TTC549 (cell line): Measurements from ENCODE around the gene TMEM238L.

ENCODE experiments used
- FAIRE-seq: peaks from 2 replicates; lab custom pipeline; 2012; peaks lifted over from hg19 to GRCh38; lab: Jason Lieb, UNC

Gene TMEM238L

DNA sequence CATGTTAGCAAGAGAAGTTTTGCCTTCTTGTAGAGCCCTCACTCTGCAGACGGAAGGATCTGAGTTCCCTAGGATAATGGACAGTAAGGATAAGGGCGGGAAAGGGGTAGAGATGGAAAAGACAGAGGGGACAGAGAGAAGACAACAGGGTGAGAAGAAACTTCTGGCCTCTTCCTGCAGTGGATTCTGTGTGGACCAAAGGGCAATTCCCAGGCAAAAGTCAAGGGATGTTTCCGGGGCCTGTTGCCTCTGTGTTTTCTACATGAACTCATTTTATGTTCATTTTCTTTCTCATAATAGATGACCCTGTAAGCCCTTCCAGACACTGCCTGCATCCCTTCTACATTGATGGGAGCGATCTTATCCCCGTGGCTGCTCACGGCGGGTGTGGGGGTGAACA, 647 bp upstream of the TMEM238L start:
- no peak for FAIRE-seq

DNA sequence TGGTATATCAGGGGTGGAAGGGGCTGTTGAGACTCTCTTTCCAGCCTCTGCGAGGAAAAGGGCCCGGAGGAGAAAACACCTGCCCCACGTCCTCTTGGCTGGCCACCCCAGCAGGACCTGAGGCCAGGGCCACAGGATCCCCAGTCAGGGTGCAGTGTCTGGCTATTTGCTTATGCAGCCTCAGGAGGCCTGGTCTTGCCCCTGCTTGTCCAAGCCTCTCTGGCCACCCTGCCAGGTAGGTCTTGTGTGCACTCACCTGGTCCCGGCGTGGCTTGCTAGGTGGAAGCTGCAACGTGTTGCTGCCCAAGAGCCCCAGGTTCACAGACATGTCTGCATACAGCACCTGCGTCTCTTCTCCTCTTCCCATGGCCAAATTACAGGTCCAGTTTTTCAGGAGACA, 549 bp downstream of the TMEM238L start:
- FAIRE-seq: no peak

DNA sequence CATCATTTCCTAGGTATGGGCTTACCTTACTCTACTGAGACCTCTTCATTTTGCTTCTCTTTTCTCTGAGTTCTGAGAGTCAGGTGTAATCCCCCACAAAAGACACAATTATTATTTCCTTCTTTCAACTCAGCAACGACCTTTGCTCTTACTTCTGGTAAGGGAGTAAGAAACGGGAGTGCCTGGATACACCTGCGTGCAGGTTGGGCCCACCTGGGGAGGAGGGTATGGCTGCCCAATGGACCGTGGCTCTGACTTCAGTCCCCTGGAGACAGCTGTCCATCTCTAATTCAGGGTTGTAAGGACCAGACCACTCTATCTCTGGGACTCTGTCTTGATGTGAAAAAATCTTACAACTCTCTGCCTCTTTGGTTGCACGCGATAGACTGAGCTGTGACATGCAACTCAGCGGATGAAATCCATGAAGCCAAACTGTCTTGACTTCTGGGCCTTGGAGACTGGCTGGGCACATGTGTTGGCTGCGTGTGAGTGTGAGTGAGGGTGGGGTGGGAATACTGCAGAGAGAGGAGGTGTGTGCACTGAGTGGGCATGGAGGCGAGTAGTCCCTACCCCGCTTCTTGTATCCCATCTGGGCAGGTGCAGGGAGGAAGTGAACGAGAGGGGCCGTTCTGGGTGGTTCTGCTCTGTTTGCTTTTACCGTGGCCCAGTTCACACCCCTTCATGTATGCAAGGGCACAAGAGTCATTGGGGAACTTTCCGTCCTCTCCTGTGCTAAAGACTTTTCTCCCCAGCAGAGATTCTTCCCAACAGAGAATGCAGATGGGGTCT, 1.2 kb downstream of the TMEM238L start:
- FAIRE-seq: no peak

DNA sequence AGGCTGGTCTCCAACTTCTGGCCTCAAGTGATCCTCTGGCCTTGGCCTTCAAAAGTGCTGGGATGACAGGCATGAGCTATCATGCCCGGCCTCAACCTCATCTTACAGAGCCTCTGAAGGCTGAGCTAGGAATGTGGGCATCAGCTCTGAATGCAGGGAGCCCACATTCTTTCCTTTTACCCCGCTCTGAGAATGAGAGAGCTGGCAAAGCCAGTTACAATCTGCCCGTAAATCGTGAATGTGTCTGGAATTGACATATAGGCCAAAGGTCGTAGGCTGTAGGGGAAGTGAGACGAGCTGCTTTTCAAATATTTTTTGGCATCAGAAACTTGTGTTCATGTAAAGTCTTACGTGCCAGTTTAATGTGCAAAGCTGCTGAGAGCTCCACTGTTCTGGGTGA, 4.5 kb downstream of the TMEM238L start:
- no peak for FAIRE-seq

DNA sequence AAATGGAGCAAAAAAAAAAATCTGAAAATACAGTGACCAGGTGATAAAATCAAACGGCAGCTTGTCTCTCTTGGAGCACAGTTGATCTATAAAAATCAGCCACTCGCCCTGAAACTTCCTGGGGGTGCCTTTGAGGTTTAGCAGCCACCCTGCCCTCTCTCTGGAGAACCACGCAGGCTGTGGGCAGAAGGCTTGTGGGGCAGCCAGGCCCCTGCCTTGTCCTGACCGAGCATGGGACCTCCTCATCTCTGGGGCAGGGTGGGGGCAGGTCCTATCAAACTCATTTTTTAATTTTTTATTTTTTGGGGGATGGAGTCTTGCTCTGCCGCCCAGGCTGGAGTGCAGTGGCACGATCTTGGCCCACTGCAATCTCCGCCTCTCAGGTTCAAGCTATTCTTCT, 5.0 kb downstream of the TMEM238L start:
- FAIRE-seq: no peak

DNA sequence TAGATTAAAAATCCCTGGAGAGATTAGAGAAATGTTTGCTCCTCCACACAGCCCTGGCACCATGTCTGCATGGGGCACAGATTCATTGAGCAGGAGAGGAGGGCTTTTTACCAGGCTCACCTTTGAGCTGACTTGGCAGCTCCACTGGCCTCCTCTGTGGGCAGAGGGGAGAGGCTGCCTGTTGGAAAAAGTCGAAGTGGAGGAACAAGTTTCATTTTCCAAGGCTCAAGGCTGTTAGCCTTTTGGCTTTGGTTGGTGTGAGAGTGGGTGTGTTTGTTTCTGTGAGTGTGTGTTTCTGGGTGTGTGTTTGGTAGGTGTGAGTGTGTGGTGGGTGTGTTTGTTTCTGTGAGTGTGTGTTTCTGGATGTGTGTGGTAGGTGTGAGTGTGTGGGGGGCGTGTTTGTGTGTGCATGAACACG, 5.6 kb downstream of the TMEM238L start:
- no peak for FAIRE-seq

DNA sequence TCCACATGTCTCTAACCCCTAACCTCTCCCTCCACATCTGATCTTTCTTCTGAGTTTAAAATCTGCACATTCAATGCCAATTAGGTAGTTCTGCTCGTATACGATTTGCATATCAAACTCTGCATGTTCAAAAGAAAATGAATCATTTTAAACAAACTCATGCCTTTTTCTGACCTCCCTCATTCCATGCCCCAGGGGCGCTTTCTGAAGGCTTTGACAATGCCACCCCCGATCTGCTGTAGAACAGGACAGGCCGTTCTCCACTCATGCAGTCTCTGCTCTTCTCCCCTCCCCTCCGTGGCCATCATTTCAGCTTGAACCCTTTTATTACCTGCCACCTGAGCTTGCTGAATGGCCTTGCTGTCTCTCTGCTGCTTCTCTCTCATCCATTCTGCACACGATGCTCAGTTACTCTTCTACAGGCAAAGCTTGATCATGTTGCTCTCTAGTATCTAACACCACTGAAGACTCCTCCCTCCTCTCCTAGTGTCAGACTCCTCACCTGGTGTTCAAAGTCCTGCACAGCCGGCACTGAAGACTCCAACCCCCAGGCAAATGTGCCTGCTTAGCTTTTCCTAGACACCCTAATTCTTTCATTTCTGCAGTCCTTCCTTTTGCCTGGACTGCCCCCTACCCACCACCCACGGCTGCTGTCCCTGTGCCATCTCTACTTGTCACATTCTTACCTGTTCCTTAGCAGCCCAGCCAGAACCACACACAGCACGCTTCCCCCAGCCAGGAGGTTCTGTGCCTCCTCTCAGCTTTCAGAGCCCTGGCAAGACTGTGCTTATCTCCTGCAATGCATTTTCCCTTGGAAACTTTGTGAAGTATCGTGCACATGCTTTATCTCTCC, 6.2 kb downstream of the TMEM238L start:
- no peak for FAIRE-seq

DNA sequence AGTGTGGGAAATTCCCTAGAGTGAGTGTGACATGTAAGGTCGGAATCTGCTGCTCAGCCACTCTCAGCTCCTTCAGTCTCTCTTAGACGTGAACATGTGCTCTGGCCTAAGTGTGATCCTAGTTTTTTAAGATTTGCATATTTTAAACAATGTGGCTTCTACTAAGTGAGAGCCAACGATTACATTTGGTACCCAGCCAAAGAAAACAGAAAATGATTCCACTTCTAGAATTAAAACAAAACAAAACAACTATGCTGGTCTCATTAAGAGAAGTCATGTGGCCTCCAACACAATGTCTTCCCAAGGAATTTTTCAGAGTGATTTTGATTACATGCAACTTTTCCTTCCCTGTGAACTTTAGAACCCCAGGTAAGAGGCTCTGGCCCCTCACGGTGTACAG, 10.1 kb downstream of the TMEM238L start:
- FAIRE-seq: no peak

DNA sequence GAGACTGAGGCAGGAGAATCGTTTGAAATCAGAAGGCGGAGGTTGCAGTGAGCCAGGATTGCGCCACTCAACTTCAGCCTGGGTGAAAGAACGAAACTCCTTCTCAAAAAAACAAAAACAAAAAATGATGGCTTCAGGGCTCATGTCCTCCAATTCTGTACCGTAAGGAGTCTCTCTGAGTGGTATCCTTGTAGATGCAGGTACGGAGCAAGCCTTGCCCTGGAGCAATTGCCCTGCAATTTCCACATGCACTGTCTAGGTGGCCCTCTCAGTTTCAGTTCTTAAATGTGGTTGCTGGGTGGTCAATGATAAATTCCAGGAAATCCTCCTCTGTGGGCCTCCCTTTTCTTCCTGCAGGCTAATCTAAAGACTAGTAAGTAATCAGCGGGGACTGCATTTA, 10.6 kb downstream of the TMEM238L start:
- FAIRE-seq: no peak

DNA sequence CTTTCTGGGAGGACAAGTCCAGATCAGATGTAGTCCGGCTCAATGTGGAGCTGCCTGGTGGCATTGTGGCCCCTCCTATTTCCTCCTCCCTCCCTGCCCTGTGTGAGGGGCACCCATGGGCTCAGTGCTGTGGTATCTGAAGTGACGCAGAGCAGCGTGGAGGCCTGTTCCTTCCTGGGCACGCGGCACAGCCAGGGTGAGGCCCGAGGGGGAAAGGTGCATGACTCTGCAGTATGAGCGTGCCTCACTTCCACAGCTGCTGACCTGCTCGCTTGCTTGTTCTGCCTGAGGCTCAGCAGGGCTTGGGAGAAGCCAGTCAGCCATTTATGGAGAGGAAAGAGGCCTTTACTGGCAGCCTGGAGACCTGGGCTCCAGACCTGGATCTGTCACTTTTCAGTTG, 11.7 kb downstream of the TMEM238L start:
- FAIRE-seq: no peak

DNA sequence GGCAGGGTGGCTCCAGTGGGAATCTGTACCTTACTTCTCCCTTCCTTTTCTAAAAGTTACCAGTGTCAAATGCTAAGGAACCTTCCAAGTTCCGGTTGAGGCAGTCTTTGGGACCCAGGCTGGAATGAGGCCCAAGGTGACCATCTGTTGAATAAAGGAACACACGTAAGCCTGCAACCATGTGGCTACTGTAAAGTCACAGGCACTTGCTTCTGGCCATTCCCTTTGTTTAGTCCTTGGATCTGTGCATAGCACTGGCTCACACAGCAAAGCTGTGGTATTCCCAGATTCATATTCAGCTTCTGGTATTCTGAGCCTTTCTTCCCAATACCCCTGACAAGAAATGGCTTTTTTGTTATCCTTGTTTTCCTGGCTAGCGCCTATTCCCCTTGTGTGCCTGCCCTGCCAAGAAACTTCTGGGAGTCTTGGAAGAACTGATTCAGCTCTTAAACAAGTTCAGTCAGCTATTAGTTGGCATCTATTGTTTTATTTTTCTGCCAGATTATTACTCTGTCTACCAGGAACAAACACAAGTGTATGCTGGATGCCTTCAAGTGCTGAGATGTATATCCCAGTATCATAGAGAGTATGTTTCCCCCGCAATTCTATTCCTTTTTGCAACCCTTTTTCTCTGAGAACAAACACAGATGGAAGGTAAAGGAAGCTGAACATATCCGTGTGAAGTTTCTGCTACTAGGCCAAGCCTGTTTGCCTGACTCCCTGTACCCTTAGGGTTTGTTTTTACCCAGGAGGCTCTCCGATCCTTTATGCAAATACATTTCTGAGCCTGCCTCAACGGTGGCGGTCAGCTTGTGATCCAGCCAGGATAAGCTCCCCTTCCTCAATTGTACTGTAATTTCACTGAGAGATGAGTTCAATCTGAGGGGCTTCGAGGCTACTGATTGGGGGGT, 13.2 kb downstream of the TMEM238L start:
- no peak for FAIRE-seq

DNA sequence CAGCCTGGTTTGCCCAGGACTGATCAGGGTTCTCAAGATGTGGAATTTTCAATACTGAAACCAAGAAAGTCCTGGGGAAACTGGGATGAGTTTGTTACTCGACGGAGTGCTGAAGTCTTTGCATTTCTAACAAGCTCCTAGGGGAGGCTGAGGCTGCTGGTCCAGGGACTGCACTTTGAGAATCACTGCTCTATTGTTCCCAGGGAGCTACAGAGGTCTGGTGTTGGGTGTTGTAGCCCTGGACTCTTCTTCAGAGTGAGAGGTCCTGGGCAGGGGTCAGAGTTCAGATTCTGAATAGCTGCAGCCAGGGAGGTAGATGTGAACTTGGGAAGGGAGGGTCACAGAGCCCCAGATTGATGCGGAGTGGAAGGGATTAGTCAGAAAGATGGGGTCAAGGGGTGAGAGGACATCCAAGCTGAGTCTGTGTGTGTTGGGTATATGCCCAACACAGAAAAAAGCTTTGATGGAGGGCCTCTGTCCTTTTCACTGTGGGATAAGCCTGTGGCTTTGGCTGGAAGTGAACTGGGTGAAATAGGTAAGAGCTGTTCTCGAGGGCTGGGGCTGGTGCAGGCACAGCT, 14.1 kb downstream of the TMEM238L start:
- no peak for FAIRE-seq

DNA sequence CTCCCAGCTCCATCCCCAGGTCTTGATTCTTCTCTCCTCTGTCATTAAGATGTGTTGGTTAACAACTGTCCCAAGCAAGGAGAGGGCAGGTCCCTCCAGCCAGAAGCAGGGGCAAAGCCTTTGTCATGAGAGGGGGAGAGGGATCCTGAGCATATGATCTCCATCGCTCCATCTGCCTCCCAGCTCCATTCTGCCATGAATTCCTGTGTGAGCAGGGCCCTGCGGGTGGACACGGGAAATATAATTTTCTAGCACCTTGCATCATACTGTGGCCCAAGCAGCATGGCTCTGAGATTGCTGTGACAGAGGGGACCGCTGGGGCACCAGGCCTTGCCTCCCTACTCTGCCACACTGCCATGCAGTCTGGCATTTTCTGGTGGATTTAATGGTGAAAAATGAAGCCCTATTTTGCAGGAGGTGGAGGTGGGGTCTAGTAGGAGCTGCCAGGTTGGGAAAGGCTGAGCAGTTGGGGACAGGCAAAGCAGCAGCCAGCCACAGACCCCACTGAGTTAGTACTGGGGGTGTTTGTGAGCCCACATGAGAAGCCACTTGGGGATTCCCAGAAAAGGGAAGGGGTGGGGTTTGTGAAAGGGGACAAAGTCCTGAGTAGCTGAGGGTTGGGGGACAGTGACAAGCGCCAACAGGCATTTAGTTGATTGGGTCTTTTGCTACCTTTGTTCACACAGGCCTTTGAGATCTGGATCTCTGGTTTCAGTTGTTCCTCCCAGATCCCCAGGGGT, 16.4 kb downstream of the TMEM238L start:
- no peak for FAIRE-seq

DNA sequence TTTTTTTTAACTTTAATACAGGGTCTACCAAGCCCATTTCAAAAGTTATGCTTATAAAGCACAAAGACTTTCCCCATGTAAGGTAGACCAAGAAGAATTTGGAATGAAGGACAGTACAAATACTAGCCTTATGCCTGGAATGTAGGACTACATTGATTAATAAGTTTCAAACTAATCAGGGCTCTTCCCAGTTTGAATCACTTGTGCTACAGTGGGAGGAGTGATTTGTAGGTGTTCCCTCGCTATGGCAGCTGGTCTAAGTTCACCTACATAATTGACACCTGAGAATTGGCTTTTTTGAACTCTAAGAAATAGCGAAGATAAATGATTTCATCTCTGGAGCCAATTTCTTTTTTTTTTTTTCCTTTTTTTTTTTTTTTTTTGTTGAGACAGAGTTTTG, 18.6 kb downstream of the TMEM238L start:
- FAIRE-seq: no peak

DNA sequence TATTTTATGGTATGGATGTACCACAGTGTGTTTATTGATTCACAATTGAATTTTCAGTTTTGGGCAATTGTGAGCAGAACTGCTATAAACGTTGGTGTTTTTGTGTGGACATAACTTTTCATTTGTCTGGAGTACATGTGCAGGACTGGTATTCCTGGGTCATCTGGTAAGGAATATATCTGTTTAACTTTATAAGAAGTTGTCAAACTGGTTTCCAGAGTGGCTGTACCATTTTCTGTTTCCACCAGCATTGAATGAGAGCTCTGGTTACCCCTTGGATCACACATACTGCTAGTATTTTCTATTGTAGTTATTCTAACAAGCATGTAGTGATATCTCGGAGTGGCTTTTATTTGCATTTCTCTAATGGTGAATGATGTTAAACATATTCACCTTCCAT, 24.3 kb downstream of the TMEM238L start:
- no peak for FAIRE-seq

DNA sequence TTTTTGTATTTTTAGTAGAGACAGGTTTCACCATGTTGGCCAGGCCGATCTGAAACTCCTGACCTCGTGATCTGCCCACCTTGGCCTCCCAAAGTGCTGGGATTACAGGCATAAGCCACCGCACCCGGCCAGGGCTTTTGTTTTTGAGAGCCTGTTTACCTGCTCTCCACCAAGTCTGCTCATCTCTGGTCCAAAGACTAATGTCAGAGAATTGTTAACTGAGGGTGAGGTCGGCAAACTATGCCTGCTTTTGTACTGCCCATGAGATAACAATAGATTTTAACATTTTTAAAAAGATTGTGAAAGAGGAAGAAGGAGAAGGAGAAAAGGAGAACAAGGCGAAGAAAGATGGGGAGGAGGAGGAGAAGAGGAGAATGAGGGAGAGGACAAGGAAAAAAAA, 26.0 kb downstream of the TMEM238L start:
- FAIRE-seq: no peak

DNA sequence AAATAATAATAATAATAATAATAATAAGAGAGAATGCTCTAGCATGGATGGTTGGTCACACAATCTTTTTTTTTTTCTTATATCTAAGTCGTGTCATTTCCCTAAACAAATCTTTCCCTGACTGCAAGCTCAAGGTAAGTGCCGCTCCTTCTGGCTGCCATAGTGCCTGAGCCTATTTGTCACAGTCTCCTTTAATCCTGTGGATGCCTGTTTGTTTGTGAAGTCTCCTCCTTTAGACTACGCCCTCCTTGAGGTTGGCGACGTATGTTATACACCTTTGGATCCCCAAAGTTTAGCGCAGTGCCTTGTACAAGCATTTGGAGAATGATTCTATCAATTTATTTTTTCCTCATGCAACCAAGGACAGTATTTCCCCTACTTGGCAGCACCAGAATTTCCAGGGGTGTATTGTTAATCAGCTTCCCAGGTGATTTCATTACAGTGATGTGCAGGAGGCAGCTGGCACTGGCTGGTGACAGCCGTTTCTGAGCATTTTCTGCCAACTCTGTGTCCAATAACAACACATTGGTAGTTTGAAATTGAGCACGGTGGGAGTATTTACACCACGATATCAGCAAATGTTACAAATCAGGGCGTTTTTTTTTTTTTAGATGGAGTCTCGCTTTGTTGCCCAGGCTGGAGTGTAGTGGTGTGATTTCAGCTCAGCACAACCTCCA, 26.6 kb downstream of the TMEM238L start:
- no peak for FAIRE-seq

DNA sequence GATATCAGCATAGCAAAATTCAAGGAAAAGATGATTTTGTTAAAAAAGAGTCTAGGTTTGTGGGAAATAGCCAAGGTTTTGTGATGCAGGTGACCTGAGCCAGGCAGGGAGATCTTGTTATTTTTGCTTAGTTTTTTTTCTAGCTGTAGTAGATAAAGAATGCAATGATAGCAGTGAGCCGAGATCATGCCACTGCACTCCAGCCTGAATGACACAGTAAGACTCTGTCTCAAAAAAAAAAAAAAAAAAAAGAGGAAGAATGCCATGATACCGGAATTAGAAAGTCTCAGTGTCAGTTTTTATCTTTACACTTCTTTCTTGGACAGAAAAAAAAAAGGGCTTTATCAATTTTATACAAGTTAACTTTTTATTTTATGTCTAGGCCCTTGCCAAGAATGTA, 27.5 kb downstream of the TMEM238L start:
- no peak for FAIRE-seq

DNA sequence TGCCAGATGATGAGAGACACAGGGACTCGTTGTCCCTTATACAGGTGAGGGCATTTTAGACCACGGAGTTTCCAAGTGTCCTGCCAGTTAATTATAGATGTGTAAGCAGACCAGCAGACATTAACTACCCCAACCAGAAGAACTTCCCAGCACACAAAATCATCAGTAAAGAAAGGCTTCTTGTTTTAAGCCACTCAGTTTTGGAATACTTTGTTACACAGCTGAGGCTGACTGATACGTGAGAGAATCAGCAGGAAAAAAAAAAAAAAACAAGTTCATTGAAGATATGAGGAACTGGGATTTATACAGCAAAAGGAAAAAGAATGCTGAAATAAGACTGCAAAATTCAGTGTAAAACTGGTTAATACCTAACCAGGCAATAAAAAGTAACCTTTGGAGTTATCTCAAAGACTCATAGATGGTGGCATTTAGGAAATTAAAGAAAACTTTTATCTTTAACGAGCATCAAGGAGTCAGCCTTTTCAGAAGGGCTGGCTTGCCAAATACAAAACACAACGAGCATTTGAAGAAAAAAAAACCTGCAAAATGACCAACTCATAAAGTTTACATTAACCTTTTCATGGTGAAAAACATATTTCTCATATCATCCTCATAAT, 28.1 kb downstream of the TMEM238L start:
- no peak for FAIRE-seq

DNA sequence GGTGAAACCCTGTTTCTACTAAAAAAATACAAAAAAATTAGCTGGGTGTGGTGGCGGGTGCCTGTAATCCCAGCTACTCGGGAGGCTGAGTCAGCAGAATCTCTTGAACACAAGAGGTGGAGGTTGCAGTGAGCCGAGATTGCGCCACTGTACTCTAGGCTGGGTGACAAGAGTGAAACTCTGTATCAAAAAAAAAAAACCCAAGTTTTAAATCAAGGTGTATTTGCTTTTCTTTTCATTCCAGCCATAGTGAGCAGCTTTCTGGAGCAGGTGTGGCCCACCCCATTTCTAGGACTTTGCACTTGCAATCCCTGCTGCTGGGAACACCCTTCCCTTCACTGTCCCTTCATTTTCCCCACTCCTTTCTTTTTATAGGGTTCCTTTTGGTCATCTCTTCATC, 28.8 kb downstream of the TMEM238L start:
- FAIRE-seq: no peak

DNA sequence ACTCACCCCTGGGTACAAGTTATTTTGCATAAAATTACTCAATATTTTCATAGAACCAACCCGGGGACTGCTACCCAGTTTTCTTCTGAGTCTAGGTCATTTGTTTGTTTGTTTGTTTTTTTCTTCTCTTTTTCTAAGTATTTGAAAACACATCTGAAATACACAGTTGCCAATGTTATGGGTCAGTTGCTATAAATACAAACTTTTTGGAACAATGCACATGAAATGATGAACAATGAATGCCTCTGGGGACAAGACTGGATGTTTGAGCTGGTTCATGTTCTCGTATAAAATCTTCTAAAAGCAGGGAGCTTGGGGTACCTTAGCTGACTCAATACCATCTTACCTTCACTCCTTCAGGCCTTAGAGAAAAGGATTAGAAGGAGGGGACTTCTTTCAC, 30.5 kb downstream of the TMEM238L start:
- FAIRE-seq: no peak
